NT2/D1 (cell line): ENCODE data around the gene HACE1.

ENCODE experiments used
- DNase-seq: peaks from one replicate; pipeline ENCODE4 v3.0.0-alpha.2; 2011; ENCODE audit warnings: low read depth, low spot score
- H3K27me3 ChIP-seq: 2 replicates; pipeline ENCODE4 v1.6.0; 2011; ENCODE audit warnings: mild to moderate bottlenecking; ENCODE audit not compliant: insufficient read length, insufficient read depth
- H3K36me3 ChIP-seq: 2 replicates; pipeline ENCODE4 v1.6.1; 2011; ENCODE audit warnings: mild to moderate bottlenecking, low read length, mixed read lengths; ENCODE audit not compliant: insufficient read depth, insufficient read length
- H3K4me1 ChIP-seq: 2 replicates; pipeline ENCODE4 v1.5.1; 2011; ENCODE audit not compliant: insufficient read depth, insufficient read length
- H3K4me3 ChIP-seq: 2 replicates; pipeline ENCODE4 v1.5.1; 2011; ENCODE audit warnings: low read depth; ENCODE audit not compliant: insufficient read length
- H3K9ac ChIP-seq: 2 replicates; pipeline ENCODE4 v1.6.0; 2011; ENCODE audit warnings: low read depth; ENCODE audit not compliant: insufficient read length
- H3K9me3 ChIP-seq: 2 replicates; pipeline ENCODE4 v1.5.1; 2011; ENCODE audit warnings: mild to moderate bottlenecking, low read length; ENCODE audit not compliant: insufficient read depth
- SUZ12 ChIP-seq: IDR thresholded peaks from 2 replicates; pipeline ENCODE4 v1.6.1; 2011; ENCODE audit not compliant: insufficient read length, insufficient read depth; ENCODE audit errors: extremely low read depth
- YY1 ChIP-seq: IDR thresholded peaks from 2 replicates; pipeline ENCODE4 v1.6.1; 2011; ENCODE audit not compliant: insufficient read length, insufficient read depth
- ZNF274 ChIP-seq: IDR thresholded peaks from 2 replicates; pipeline ENCODE4 v1.6.1; 2011; ENCODE audit warnings: mild to moderate bottlenecking, low read depth, low read length

HACE1 gene

DNA sequence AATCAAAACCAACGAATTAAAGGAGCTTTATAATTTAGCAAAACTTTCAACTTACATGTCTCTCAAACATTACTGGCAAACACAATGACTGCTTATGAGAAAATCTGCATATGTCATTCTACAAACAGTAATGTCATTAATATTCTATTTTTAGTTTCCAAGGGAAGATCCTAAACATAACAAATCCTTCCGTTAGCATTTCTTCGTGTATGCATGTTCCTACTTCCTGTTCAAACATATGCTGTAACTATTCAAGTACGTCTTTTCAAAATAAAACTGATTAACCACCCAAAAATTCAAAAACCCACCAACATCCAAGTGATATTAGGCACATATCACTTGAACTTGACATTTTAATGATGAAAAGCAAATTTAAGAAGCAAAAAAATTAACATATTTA is 131.3 kb downstream of the HACE1 start:
- DNase-seq, result no peak
- Histone ChIP-seq H3K36me3 (no peaks in the 10 kb centered on the region), H3K9me3 (no peaks in the 10 kb centered on the region), H3K4me3 (no peak overlapping the region), H3K4me1 (no peaks in the 10 kb centered on the region), H3K9ac (no peak overlapping the region), H3K27me3 (no peaks in the 10 kb centered on the region)
- TF ChIP-seq ZNF274, result no peak
- no peak for TF ChIP-seq SUZ12
- TF ChIP-seq YY1, result no peak

DNA sequence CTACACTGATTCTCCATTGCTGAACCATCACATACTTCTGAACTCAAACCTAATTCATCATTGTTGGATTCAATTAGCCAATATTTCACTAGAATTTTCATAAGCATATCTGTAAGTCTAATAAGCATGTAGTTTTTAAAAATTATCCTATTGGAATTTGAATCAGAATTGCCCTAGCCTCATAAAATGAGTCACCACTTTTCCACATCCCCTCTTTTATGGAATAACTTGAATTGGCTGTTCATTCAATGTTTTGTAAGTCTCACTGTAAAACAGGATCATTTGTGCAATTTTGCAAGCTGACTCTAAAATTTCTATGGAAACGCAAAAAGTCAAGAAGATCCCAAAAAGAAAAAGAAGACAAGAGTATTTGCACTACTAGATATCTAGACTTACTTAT is 141.0 kb downstream of the HACE1 start:
- Histone ChIP-seq H3K4me3 (no peak overlapping the region), H3K27me3 (no peaks in the 10 kb centered on the region), H3K4me1 (no peaks in the 10 kb centered on the region), H3K9me3 (no peaks in the 10 kb centered on the region), H3K9ac (no peak overlapping the region), H3K36me3 (no peaks in the 10 kb centered on the region)
- DNase-seq, result no peak
- TF ChIP-seq ZNF274, result no peak
- TF ChIP-seq SUZ12, result no peak
- no peak for TF ChIP-seq YY1

DNA sequence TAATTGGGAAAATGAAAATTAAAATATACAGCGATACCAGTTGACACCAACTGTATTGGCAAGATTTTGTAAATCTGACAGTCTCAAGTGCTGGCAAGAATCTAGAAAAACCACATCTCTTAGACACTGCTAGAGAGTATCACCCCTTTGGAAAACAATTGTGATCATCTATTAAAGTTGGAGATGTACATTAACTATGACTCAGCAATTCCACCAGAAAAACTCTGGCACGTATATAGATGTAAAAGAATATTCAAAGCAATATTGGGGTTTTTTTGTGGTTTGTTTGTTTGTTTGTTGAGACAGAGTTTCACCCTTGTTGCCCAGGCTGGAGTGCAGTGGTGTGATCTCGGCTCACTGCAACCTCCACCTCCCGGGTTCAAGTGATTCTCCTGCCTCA is 142.9 kb downstream of the HACE1 start:
- TF ChIP-seq YY1, result no peak
- no peaks in the 10 kb centered on the region for H3K9me3 ChIP-seq
- H3K36me3 ChIP-seq, result no peaks in the 10 kb centered on the region
- DNase-seq, result no peak
- H3K27me3 ChIP-seq, result no peaks in the 10 kb centered on the region
- no peak overlapping the region for H3K4me3 ChIP-seq
- no peak overlapping the region for H3K9ac ChIP-seq
- no peaks in the 10 kb centered on the region for H3K4me1 ChIP-seq

DNA sequence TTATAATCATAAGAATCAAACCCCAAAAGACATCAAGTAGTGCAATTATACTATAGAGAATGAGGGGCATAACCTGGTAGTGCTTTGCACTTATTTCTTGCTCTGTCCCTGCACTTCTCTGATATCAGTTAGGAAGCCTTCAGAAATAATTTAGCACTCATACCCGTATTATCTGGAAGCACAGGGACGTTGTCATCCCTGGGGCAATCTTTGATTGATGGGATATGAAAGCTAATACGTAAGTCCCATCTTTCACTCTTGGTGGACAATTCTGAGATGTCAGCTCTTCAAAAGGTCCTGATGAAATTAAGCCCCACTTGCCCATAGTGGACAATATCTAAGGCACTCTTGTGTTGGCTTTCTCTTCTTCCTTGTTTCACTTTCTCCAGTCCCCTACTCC is 144.9 kb downstream of the HACE1 start:
- no peak for TF ChIP-seq YY1
- no peak for TF ChIP-seq SUZ12
- no peak for TF ChIP-seq ZNF274

DNA sequence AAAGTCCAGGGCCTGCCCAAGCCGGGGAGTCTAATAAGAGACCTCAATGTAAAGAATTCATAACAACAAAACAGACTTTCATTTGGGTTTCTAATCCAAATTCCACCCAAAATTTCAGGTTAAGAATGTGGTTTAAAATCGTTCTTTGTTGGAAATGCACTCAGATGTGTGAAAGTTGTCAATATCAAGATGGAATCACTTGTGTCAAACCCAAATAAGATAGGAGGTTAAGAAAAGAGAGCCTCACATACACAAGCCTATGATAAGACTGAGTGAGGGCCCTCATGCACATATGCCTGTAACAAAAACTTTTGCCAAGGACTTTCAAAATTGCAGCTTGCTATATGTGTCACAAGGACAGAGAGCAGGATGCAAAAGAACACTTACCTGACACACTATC is 145.7 kb downstream of the HACE1 start:
- Histone ChIP-seq H3K9ac (no peak overlapping the region), H3K4me3 (no peak overlapping the region), H3K36me3 (no peaks in the 10 kb centered on the region), H3K9me3 (no peaks in the 10 kb centered on the region), H3K27me3 (no peaks in the 10 kb centered on the region), H3K4me1 (no peaks in the 10 kb centered on the region)
- DNase-seq, result no peak
- TF ChIP-seq SUZ12 (no peak), YY1 (no peak), ZNF274 (no peak)

More for the DNA sequence above, 144.9 kb downstream of the HACE1 start:
- DNase-seq, result no peak
- Histone ChIP-seq H3K27me3 (no peaks in the 10 kb centered on the region), H3K4me3 (no peak overlapping the region), H3K4me1 (no peaks in the 10 kb centered on the region), H3K36me3 (no peaks in the 10 kb centered on the region), H3K9me3 (no peaks in the 10 kb centered on the region), H3K9ac (no peak overlapping the region)

DNA sequence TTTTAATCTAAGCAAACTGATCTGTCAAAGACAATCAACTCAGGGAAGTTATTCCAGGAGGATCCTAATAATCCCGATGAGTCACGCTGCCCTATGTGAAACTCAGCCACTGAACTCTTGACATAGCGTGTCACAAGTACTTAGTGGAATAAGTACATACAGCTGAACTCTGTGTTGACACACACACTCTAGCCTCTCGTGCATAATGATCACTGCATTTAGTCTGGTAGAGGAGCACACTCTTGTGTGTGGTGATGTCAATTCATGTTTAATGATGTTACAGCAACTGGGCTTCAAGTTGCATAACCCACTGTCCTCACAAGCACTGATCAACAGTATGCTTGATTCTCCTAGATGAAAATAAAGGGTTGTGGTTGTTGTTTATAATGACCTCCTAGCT is 148.3 kb downstream of the HACE1 start:
- TF ChIP-seq SUZ12, result no peak
- no peak for TF ChIP-seq ZNF274
- TF ChIP-seq YY1, result no peak
- no peaks in the 10 kb centered on the region for H3K36me3 ChIP-seq
- H3K9ac ChIP-seq, result no peak overlapping the region
- H3K4me1 ChIP-seq, result no peaks in the 10 kb centered on the region
- no peaks in the 10 kb centered on the region for H3K27me3 ChIP-seq
- DNase-seq, result no peak
- no peak overlapping the region for H3K4me3 ChIP-seq
- H3K9me3 ChIP-seq, result no peaks in the 10 kb centered on the region

DNA sequence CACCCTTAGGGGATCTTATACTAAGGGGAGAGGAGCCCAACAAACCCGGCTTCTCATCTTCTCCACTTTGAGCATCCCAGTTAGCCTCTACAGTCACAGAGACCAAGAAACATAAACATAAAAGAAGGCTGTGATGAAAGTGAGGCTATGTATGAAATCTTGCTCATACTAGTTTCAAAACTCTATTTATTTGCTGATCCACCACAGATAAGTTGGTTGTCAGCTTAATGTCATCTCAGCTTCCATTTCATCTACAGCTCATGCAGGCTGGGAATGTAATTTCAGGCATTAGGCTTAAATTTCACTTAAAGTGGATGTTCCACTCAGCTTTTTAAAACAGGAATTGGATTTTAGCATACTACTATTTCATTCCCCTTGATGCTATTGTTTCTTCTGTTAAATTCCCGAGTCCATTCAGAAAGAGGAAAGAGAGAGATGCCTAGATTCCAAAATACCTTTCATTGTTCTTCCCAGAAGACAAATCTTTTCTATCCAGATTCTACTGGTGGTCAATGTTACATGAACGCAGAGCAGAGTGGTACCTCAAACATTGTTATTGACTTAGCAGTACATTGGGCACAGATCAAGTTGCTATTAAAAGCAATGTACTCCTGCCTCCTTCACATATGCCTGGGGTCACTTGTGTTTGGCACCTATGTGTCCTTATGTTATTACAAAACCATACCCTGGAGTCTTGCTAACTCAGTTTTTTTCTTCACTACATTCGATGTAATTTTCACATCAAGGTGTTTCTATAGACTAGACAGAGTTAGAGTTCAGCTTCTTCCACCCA is 149.0 kb downstream of the HACE1 start:
- Histone ChIP-seq H3K27me3 (no peaks in the 10 kb centered on the region), H3K4me3 (no peak overlapping the region), H3K36me3 (no peaks in the 10 kb centered on the region), H3K4me1 (no peaks in the 10 kb centered on the region), H3K9me3 (no peaks in the 10 kb centered on the region), H3K9ac (no peak overlapping the region)
- DNase-seq, result no peak
- no peak for TF ChIP-seq ZNF274
- TF ChIP-seq YY1, result no peak
- TF ChIP-seq SUZ12, result no peak

DNA sequence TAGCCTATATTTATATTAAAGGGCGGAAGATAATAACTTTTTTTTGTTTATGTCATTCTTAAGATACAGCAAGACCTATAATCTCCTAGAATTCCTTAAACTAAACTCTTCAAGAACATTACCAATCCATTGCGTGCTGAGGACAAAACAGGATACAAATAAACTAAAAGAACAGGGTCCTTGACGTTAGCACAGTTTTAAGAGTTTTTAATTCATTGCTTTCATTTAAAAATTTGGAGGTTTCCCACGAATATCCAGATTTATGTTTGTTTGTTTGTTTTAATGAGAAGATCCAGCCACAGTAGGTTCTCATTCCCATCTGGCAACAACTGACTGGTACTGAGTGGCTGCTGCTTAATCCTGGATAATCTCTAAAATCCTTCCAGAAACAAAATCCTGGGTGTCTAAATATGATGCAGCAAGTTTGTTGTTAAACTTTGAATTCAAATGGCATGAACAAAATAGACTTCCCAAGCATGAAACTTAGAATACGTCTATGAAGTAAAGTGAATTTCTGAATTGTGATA is 153.7 kb downstream of the HACE1 start:
- H3K36me3 ChIP-seq, result no peaks in the 10 kb centered on the region
- DNase-seq, result no peak

More for the DNA sequence above, 153.7 kb downstream of the HACE1 start:
- no peak overlapping the region for H3K9ac ChIP-seq
- H3K27me3 ChIP-seq, result no peaks in the 10 kb centered on the region
- no peak for TF ChIP-seq YY1
- TF ChIP-seq SUZ12, result no peak
- TF ChIP-seq ZNF274, result no peak
- H3K9me3 ChIP-seq, result no peaks in the 10 kb centered on the region
- H3K4me3 ChIP-seq, result no peak overlapping the region
- no peaks in the 10 kb centered on the region for H3K4me1 ChIP-seq
